Hepatic stellate cell (primary cell): ENCODE data around the gene PARP14.

ENCODE experiments used
- DNase-seq: peaks from one replicate; pipeline ENCODE4 v3.0.0; 2011; ENCODE audit warnings: low spot score

Gene PARP14

GRCh38 chr3:122770521-122771202 is 90.0 kb downstream of the PARP14 start:
- no peak for DNase-seq

GRCh38 chr3:122772827-122773226 is 92.2 kb downstream of the PARP14 start:
- no peak for DNase-seq

GRCh38 chr3:122773944-122774509 is 93.4 kb downstream of the PARP14 start:
- no peak for DNase-seq

GRCh38 chr3:122774564-122774963 is 93.9 kb downstream of the PARP14 start:
- DNase-seq: no peak

- no peak for DNase-seq
These were observed 96.2 kb downstream of the PARP14 start for GRCh38 chr3:122776675-122777468.

- DNase-seq: no peak
These were observed 96.9 kb downstream of the PARP14 start for GRCh38 chr3:122777563-122777962.
